Measurements from ENCODE around the gene SCAI. TPM values are rescaled to one million over a fixed set of nuclear protein-coding genes. Genes with fewer than 3 reads are reported as not detected.
"Not testable (repeated sequence)": the region's sequence is repeated elsewhere in the genome, so short reads cannot be mapped to it uniquely, and the experiment has no call there.

The SCAI gene
- 10 to 100 TPM in 3 of 4 donors, 1 to 10 TPM in 1; 6.7 to 15.7 (median 12.9) TPM for polyA plus RNA-seq (ENCODE audit: insufficient read length in 4 of 4)

- DNase-seq (ENCODE audit: low read depth in 4 of 4, low spot score in 2 of 4), result peak; percentile 93 to 97 (median 96)
Observed at GRCh38 chr9:125143377-125144090, at the start of gene SCAI. SCAI (minus strand) TSS chr9:125143528; CDS start chr9:125143437, 91 bp downstream.

- DNase-seq (ENCODE audit: low read depth in 4 of 4, low spot score in 2 of 4), result no peak
Observed at GRCh38 chr9:125190361-125190801, 47.1 kb upstream of the SCAI start.

- DNase-seq (ENCODE audit: low read depth in 4 of 4, low spot score in 2 of 4), result peak; percentile 75 to 92 (median 89)
Observed at GRCh38 chr9:125189361-125190289, 46.3 kb upstream of the SCAI start, which contains the start of gene PPP6C. PPP6C (minus strand) TSS chr9:125189803; CDS start chr9:125189718, 85 bp downstream.

GRCh38 chr9:125189011-125189360, 45.7 kb upstream of the SCAI start:
- no peak for DNase-seq (ENCODE audit: low read depth in 4 of 4, low spot score in 2 of 4)

GRCh38 chr9:125183561-125183960, 40.2 kb upstream of the SCAI start:
- DNase-seq (ENCODE audit: low read depth in 4 of 4, low spot score in 2 of 4), result no peak

GRCh38 chr9:125183054-125183453, 39.7 kb upstream of the SCAI start:
- DNase-seq (ENCODE audit: low read depth in 4 of 4, low spot score in 2 of 4), result no peak

- DNase-seq (ENCODE audit: low read depth in 4 of 4, low spot score in 2 of 4), result not testable (repeated sequence)
Observed at GRCh38 chr9:125181756-125182155, 38.4 kb upstream of the SCAI start.

GRCh38 chr9:125180876-125181275, 37.5 kb upstream of the SCAI start:
- DNase-seq (ENCODE audit: low read depth in 4 of 4, low spot score in 2 of 4), result no peak

- not testable (repeated sequence) for DNase-seq (ENCODE audit: low read depth in 4 of 4, low spot score in 2 of 4)
Observed at GRCh38 chr9:125179776-125180175, 36.4 kb upstream of the SCAI start.

GRCh38 chr9:125177888-125178287, 34.6 kb upstream of the SCAI start:
- DNase-seq (ENCODE audit: low read depth in 4 of 4, low spot score in 2 of 4), result no peak

- no peak for DNase-seq (ENCODE audit: low read depth in 4 of 4, low spot score in 2 of 4)
Observed at GRCh38 chr9:125176636-125177035, 33.3 kb upstream of the SCAI start.

GRCh38 chr9:125172031-125172755, 28.9 kb upstream of the SCAI start:
- no peak for DNase-seq (ENCODE audit: low read depth in 4 of 4, low spot score in 2 of 4)

- DNase-seq (ENCODE audit: low read depth in 4 of 4, low spot score in 2 of 4), result no peak
Observed at GRCh38 chr9:125169895-125170294, 26.6 kb upstream of the SCAI start.

- DNase-seq (ENCODE audit: low read depth in 4 of 4, low spot score in 2 of 4), result no peak
Observed at GRCh38 chr9:125166762-125167161, 23.4 kb upstream of the SCAI start.

GRCh38 chr9:125162891-125163290, 19.6 kb upstream of the SCAI start:
- DNase-seq (ENCODE audit: low read depth in 4 of 4, low spot score in 2 of 4), result not testable (repeated sequence)

GRCh38 chr9:125161284-125161918, 18.1 kb upstream of the SCAI start:
- DNase-seq (ENCODE audit: low read depth in 4 of 4, low spot score in 2 of 4), result no peak

- no peak for DNase-seq (ENCODE audit: low read depth in 4 of 4, low spot score in 2 of 4)
Observed at GRCh38 chr9:125160750-125161149, 17.4 kb upstream of the SCAI start.

- DNase-seq (ENCODE audit: low read depth in 4 of 4, low spot score in 2 of 4), result no peak
Observed at GRCh38 chr9:125156551-125156950, 13.2 kb upstream of the SCAI start.

GRCh38 chr9:125153712-125154367, 10.5 kb upstream of the SCAI start:
- DNase-seq (ENCODE audit: low read depth in 4 of 4, low spot score in 2 of 4), result no peak

GRCh38 chr9:125151730-125152129, 8.4 kb upstream of the SCAI start:
- no peak for DNase-seq (ENCODE audit: low read depth in 4 of 4, low spot score in 2 of 4)

Data from left renal cortex interstitium (tissue), 4 donors.